Sigmoid colon (tissue), 7 donors: ENCODE results near the gene SEMA6C. TPM values are rescaled to one million over a fixed set of nuclear protein-coding genes. Genes with fewer than 3 reads are reported as not detected.
"Not testable (repeated sequence)": the region's sequence is repeated elsewhere in the genome, so short reads cannot be mapped to it uniquely, and the experiment has no call there.

Source experiments
- DNase-seq: peaks from one replicate; pipeline ENCODE4 v3.0.0-alpha.2; 2019
- H3K27ac ChIP-seq, 4 donors: fragments of 200-600 bp; sonication (generic); one replicate each; pipeline ENCODE4 v1.5.1; 2016 to 2019; ENCODE audit warnings: mild to moderate bottlenecking in 1 of 4
- H3K27me3 ChIP-seq, 3 donors: fragments of 200-600 bp; sonication (generic); one replicate each; pipeline ENCODE4 v1.5.1; 2019; ENCODE audit warnings: mild to moderate bottlenecking in 1 of 3
- H3K36me3 ChIP-seq, 4 donors: fragments of 200-600 bp; sonication (generic); one replicate each; pipeline ENCODE4 v1.5.1; 2016 to 2019
- H3K4me1 ChIP-seq, 4 donors: fragments of 200-600 bp; sonication (generic); one replicate each; pipeline ENCODE4 v1.5.1; 2017 to 2019
- H3K4me3 ChIP-seq, 4 donors: fragments of 200-600 bp; sonication (generic); one replicate each; pipeline ENCODE4 v1.5.1; 2017 to 2019; ENCODE audit warnings: mild to moderate bottlenecking in 2 of 4, moderate library complexity in 1 of 4
- H3K9me3 ChIP-seq, 4 donors: fragments of 200-600 bp in 3 of 4; sonication (generic) in 3 of 4; one replicate each; pipeline versions ENCODE4 v1.5.1 to v1.6.1; 2013 to 2019
- CTCF ChIP-seq, 4 experiments: fragments of 450-650 bp in 3 of 4; fragments of 200-600 bp in 1 of 4; IDR thresholded peaks; one replicate each; pipeline ENCODE4 v1.5.1; 2016 to 2019; ENCODE audit warnings: antibody characterized with exemption in 4 of 4, mild to moderate bottlenecking in 3 of 4, moderate library complexity in 2 of 4
- EP300 ChIP-seq, 4 donors: sonication (generic); formaldehyde crosslinking; IDR thresholded peaks; one replicate each; pipeline ENCODE4 v1.6.1; 2017; ENCODE audit warnings: antibody characterized with exemption in 4 of 4
- POLR2A ChIP-seq, 2 donors: fragments of 450-650 bp; IDR thresholded peaks; one replicate each; pipeline ENCODE4 v1.6.1; 2016; ENCODE audit warnings: antibody characterized with exemption in 2 of 2, mild to moderate bottlenecking in 2 of 2, moderate library complexity in 2 of 2
- POLR2AphosphoS5 ChIP-seq, 4 donors: sonication (generic); formaldehyde crosslinking; IDR thresholded peaks; one replicate each; pipeline ENCODE4 v1.6.1; 2017; ENCODE audit warnings: antibody characterized with exemption in 4 of 4
- WGBS, 2 donors: extraction: QIAGEN DNeasy Blood & Tissue Kit; methylation state at CpG; one replicate each; pipeline ENCODE4 v1.1.7; 2013; 5-methylcytosine and 5-hydroxymethylcytosine counted together
- intact Hi-C: fragments of 100-400 bp; cut with DNase I; formaldehyde crosslinking; loops from one replicate; pipeline ENCODE4 v1.15.1; 2023
- polyA plus RNA-seq, 3 donors: library from polyadenylated mRNA; stranded (reverse); fragments of 200-250 nt; gene quantifications; one replicate each; pipeline ENCODE4 v1.2.3, GENCODE V29; 2013
- total RNA-seq, 4 donors: library from RNA; depleted of rRNA; stranded (reverse); fragments of >200 nt; gene quantifications; one replicate each; pipeline ENCODE4 v1.1.0, GENCODE V29; 2016
- donor health status: healthy with polysubstance abuse.
- donor health status: Bipolar disorder and iron deficiency.
- donor health status: healthy.

SEMA6C gene
- total RNA-seq = 10 to 100 TPM in 2 of 4 donors, 1 to 10 TPM in 2; 5.0 to 20.6 (median 7.8) TPM
- 1 to 10 TPM in 2 of 3 donors, under 1 TPM in 1; 0.23 to 4.1 (median 1.2) TPM for polyA plus RNA-seq

- 0 to 1% methylated on average over 61 of the region's 61 CpGs for WGBS, 2 donors
- TF ChIP-seq POLR2A (IDR thresholded peaks at IDR 0.05) (peak; percentile 70 to 74), CTCF (IDR thresholded peaks at IDR 0.05) (no peak), POLR2AphosphoS5 (IDR thresholded peaks at IDR 0.05) (peak; percentile 80 to 93 (median 92)), EP300 (IDR thresholded peaks at IDR 0.05) (no peak)
- peak within 1 kb of the TSS; percentile 75 to 84 (median 82) for H3K4me3 ChIP-seq
- H3K36me3 ChIP-seq = no peaks in the 10 kb centered on the region
- peaks cover 0 to 42% (median 28%) of the 10 kb centered on the region in 4 donors for H3K4me1 ChIP-seq
- H3K9me3 ChIP-seq = no peaks in the 10 kb centered on the region
- no peaks in the 10 kb centered on the region for H3K27me3 ChIP-seq
- intact Hi-C loops = loop anchor here (2.0 kb wide), 2 partner anchors 18 to 76 kb away; partner anchors contain the start of genes GABPB2 and LYSMD1
- peak; percentile 98 for DNase-seq
- peak within 1 kb of the TSS; percentile 84 to 87 (median 86) for H3K27ac ChIP-seq
These were observed at the start of gene SEMA6C for GRCh38 chr1:151146412-151147131. TSS of gene SEMA6C (minus strand) at chr1:151146631. CDS start at chr1:151142621, 4,010 bp downstream.

GRCh38 chr1:151194894-151195594, 48.6 kb upstream of the SEMA6C start:
- peak overlapping the region in 2 of 4 donors; percentile 93 to 95 for H3K27ac ChIP-seq
- not testable (repeated sequence) for H3K9me3 ChIP-seq, H3K4me3 ChIP-seq, H3K36me3 ChIP-seq, H3K27me3 ChIP-seq
- 22 to 73% methylated on average over 17 of the region's 17 CpGs for WGBS, 2 donors
- H3K4me1 ChIP-seq = peaks cover 0 to 23% (median 19%) of the 10 kb centered on the region in 4 donors
- peak; percentile 80 for DNase-seq
- intact Hi-C loops = loop anchor here (2.0 to 10.0 kb wide), 3 partner anchors 132 to 200 kb away; partner anchors contain the start of genes PI4KB and PSMB4

GRCh38 chr1:151193856-151194255, 47.4 kb upstream of the SEMA6C start:
- Histone ChIP-seq H3K27me3 (no peaks in the 10 kb centered on the region), H3K9me3 (no peaks in the 10 kb centered on the region), H3K27ac (no peak overlapping the region), H3K4me3 (no peak overlapping the region), H3K36me3 (no peaks in the 10 kb centered on the region), H3K4me1 (peaks cover 0 to 22% (median 18%) of the 10 kb centered on the region in 4 donors)
- DNase-seq = no peak
- no peak for TF ChIP-seq EP300 (IDR thresholded peaks at IDR 0.05)
- no peak for TF ChIP-seq POLR2A (IDR thresholded peaks at IDR 0.05)
- TF ChIP-seq POLR2AphosphoS5 (IDR thresholded peaks at IDR 0.05) = no peak
- TF ChIP-seq CTCF (IDR thresholded peaks at IDR 0.05) = no peak
- 51 to 86% methylated on average over 1 of the region's 1 CpG for WGBS, 2 donors
- intact Hi-C loops = loop anchor here (2.0 to 10.0 kb wide), 2 partner anchors 147 to 201 kb away; partner anchors contain the start of gene PSMB4

GRCh38 chr1:151193304-151193703, 46.9 kb upstream of the SEMA6C start:
- no peak for DNase-seq
- H3K27me3 ChIP-seq = no peaks in the 10 kb centered on the region
- peaks cover 0 to 28% (median 23%) of the 10 kb centered on the region in 4 donors for H3K4me1 ChIP-seq
- H3K36me3 ChIP-seq = no peaks in the 10 kb centered on the region
- intact Hi-C loops = loop anchor here (10.0 kb wide), 1 partner anchor 201 kb away; the partner anchor contains the start of gene PSMB4
- WGBS, 2 donors = 31 to 74% methylated on average over 6 of the region's 6 CpGs
- no peak overlapping the region for H3K4me3 ChIP-seq
- TF ChIP-seq CTCF (IDR thresholded peaks at IDR 0.05) = no peak
- no peak for TF ChIP-seq POLR2A (IDR thresholded peaks at IDR 0.05)
- no peak for TF ChIP-seq EP300 (IDR thresholded peaks at IDR 0.05)
- no peak for TF ChIP-seq POLR2AphosphoS5 (IDR thresholded peaks at IDR 0.05)
- no peaks in the 10 kb centered on the region for H3K9me3 ChIP-seq
- no peak overlapping the region for H3K27ac ChIP-seq

- Histone ChIP-seq H3K27me3 (no peaks in the 10 kb centered on the region), H3K4me1 (peaks cover 0 to 34% (median 30%) of the 10 kb centered on the region in 4 donors), H3K27ac (no peak overlapping the region), H3K9me3 (no peaks in the 10 kb centered on the region), H3K4me3 (no peak overlapping the region), H3K36me3 (no peaks in the 10 kb centered on the region)
- TF ChIP-seq EP300 (IDR thresholded peaks at IDR 0.05) (no peak), POLR2AphosphoS5 (IDR thresholded peaks at IDR 0.05) (no peak), POLR2A (IDR thresholded peaks at IDR 0.05) (no peak), CTCF (IDR thresholded peaks at IDR 0.05) (no peak)
- no peak for DNase-seq
- 67 to 80% methylated on average over 7 of the region's 7 CpGs for WGBS, 2 donors
- intact Hi-C loops = loop anchor here (10.0 kb wide), 1 partner anchor 203 kb away; the partner anchor contains the start of gene PSMB4
These were observed 45.6 kb upstream of the SEMA6C start for GRCh38 chr1:151192047-151192446.
